Activated naive CD4-positive, alpha-beta T cell treated with anti-CD3 and anti-CD28 coated beads, Interleukin-2, amount 10 ng/mL, durations not matched to agents 7 days and 5 days (primary cell): ENCODE data around the gene CSNK2A3.

Experiments
- CTCF ChIA-PET: fragments of 350-600 bp; sonication (Branson Sonifier 250); formaldehyde crosslinking; loops from one replicate; lab custom pipeline; 2021; ENCODE audit warnings: antibody characterized with exemption; lab: Charles Lee
- DNase-seq: peaks from one replicate; pipeline ENCODE4 v3.0.0-alpha.2; 2020
- H3K27ac Mint-ChIP-seq: one replicate; pipeline ENCODE4 v1.8.0; 2021; ENCODE audit warnings: mild to moderate bottlenecking, moderate library complexity, mixed read lengths
- H3K27me3 Mint-ChIP-seq: one replicate; pipeline ENCODE4 v1.8.0; 2021; ENCODE audit warnings: mild to moderate bottlenecking, mixed read lengths
- H3K36me3 Mint-ChIP-seq: one replicate; pipeline ENCODE4 v1.8.0; 2021; ENCODE audit warnings: mixed read lengths
- H3K4me1 Mint-ChIP-seq: one replicate; pipeline ENCODE4 v1.8.0; 2021; ENCODE audit warnings: mixed read lengths
- H3K4me3 Mint-ChIP-seq: one replicate; pipeline ENCODE4 v1.8.0; 2021; ENCODE audit warnings: mild to moderate bottlenecking, moderate library complexity, mixed read lengths
- H3K9me3 Mint-ChIP-seq: one replicate; pipeline ENCODE4 v1.8.0; 2021; ENCODE audit warnings: mixed read lengths

CSNK2A3 gene

GRCh38 chr11:11336664-11337063 lies 16.4 kb downstream of the CSNK2A3 start:
- Mint-ChIP-seq H3K4me3 (no peak overlapping the region), H3K4me1 (no peaks in the 10 kb centered on the region), H3K27ac (no peak overlapping the region), H3K9me3 (no peaks in the 10 kb centered on the region), H3K36me3 (no peaks in the 10 kb centered on the region), H3K27me3 (peaks cover 11% of the 10 kb centered on the region)
- DNase-seq: no peak
- CTCF ChIA-PET: no interaction called here

- CTCF ChIA-PET: no interaction called here
- no peaks in the 10 kb centered on the region for H3K36me3 Mint-ChIP-seq
- no peak for DNase-seq
- H3K4me1 Mint-ChIP-seq: no peaks in the 10 kb centered on the region
- no peak overlapping the region for H3K4me3 Mint-ChIP-seq
- H3K9me3 Mint-ChIP-seq: no peaks in the 10 kb centered on the region
- H3K27ac Mint-ChIP-seq: no peak overlapping the region
- peaks cover 11% of the 10 kb centered on the region for H3K27me3 Mint-ChIP-seq
These were observed 18.0 kb downstream of the CSNK2A3 start for GRCh38 chr11:11335043-11335442.

GRCh38 chr11:11334607-11335006 lies 18.4 kb downstream of the CSNK2A3 start:
- CTCF ChIA-PET: no interaction called here
- no peak for DNase-seq
- Mint-ChIP-seq H3K4me1 (no peaks in the 10 kb centered on the region), H3K27me3 (peaks cover 11% of the 10 kb centered on the region), H3K27ac (no peak overlapping the region), H3K36me3 (no peaks in the 10 kb centered on the region), H3K4me3 (no peak overlapping the region), H3K9me3 (no peaks in the 10 kb centered on the region)

GRCh38 chr11:11332141-11332710 lies 20.8 kb downstream of the CSNK2A3 start:
- H3K36me3 Mint-ChIP-seq: no peaks in the 10 kb centered on the region
- no peak overlapping the region for H3K4me3 Mint-ChIP-seq
- H3K9me3 Mint-ChIP-seq: no peaks in the 10 kb centered on the region
- H3K4me1 Mint-ChIP-seq: no peaks in the 10 kb centered on the region
- no peak for DNase-seq
- no peak overlapping the region for H3K27ac Mint-ChIP-seq
- CTCF ChIA-PET: no interaction called here
- peaks cover 5% of the 10 kb centered on the region for H3K27me3 Mint-ChIP-seq

- peaks cover 5% of the 10 kb centered on the region for H3K27me3 Mint-ChIP-seq
- H3K27ac Mint-ChIP-seq: no peak overlapping the region
- CTCF ChIA-PET: no interaction called here
These were observed 23.8 kb downstream of the CSNK2A3 start for GRCh38 chr11:11329062-11329806.

GRCh38 chr11:11324090-11324489 lies 29.0 kb downstream of the CSNK2A3 start:
- Mint-ChIP-seq H3K4me1 (no peaks in the 10 kb centered on the region), H3K27me3 (peaks cover 3% of the 10 kb centered on the region), H3K4me3 (no peak overlapping the region), H3K27ac (no peak overlapping the region), H3K9me3 (no peaks in the 10 kb centered on the region), H3K36me3 (no peaks in the 10 kb centered on the region)
- no peak for DNase-seq
- CTCF ChIA-PET: no interaction called here

More at GRCh38 chr11:11329062-11329806, 23.8 kb downstream of the CSNK2A3 start:
- Mint-ChIP-seq H3K4me3 (no peak overlapping the region), H3K4me1 (no peaks in the 10 kb centered on the region), H3K36me3 (no peaks in the 10 kb centered on the region), H3K9me3 (no peaks in the 10 kb centered on the region)
- no peak for DNase-seq

GRCh38 chr11:11322101-11322500 lies 30.9 kb downstream of the CSNK2A3 start:
- H3K27ac Mint-ChIP-seq: no peak overlapping the region
- no peaks in the 10 kb centered on the region for H3K9me3 Mint-ChIP-seq
- CTCF ChIA-PET: no interaction called here
- no peaks in the 10 kb centered on the region for H3K36me3 Mint-ChIP-seq
- H3K4me1 Mint-ChIP-seq: no peaks in the 10 kb centered on the region
- DNase-seq: no peak
- peaks cover 3% of the 10 kb centered on the region for H3K27me3 Mint-ChIP-seq
- H3K4me3 Mint-ChIP-seq: no peak overlapping the region

- Mint-ChIP-seq H3K27ac (no peak overlapping the region), H3K27me3 (peaks cover 3% of the 10 kb centered on the region)
These were observed 32.2 kb downstream of the CSNK2A3 start for GRCh38 chr11:11320825-11321224.

GRCh38 chr11:11318961-11319360 lies 34.1 kb downstream of the CSNK2A3 start:
- Mint-ChIP-seq H3K4me1 (no peaks in the 10 kb centered on the region), H3K9me3 (no peaks in the 10 kb centered on the region), H3K27me3 (peaks cover 3% of the 10 kb centered on the region), H3K27ac (no peak overlapping the region), H3K4me3 (no peak overlapping the region), H3K36me3 (no peaks in the 10 kb centered on the region)
- CTCF ChIA-PET: no interaction called here
- DNase-seq: no peak

More at GRCh38 chr11:11320825-11321224, 32.2 kb downstream of the CSNK2A3 start:
- no peaks in the 10 kb centered on the region for H3K36me3 Mint-ChIP-seq
- H3K9me3 Mint-ChIP-seq: no peaks in the 10 kb centered on the region
- CTCF ChIA-PET: no interaction called here
- DNase-seq: no peak
- no peaks in the 10 kb centered on the region for H3K4me1 Mint-ChIP-seq
- H3K4me3 Mint-ChIP-seq: no peak overlapping the region

GRCh38 chr11:11318461-11318860 lies 34.6 kb downstream of the CSNK2A3 start:
- Mint-ChIP-seq H3K4me1 (no peaks in the 10 kb centered on the region), H3K9me3 (no peaks in the 10 kb centered on the region), H3K27me3 (peaks cover 3% of the 10 kb centered on the region), H3K4me3 (no peak overlapping the region), H3K27ac (no peak overlapping the region), H3K36me3 (no peaks in the 10 kb centered on the region)
- CTCF ChIA-PET: no interaction called here
- DNase-seq: no peak

GRCh38 chr11:11316651-11317230 lies 36.3 kb downstream of the CSNK2A3 start:
- Mint-ChIP-seq H3K9me3 (no peaks in the 10 kb centered on the region), H3K4me3 (no peak overlapping the region), H3K27ac (no peak overlapping the region), H3K36me3 (no peaks in the 10 kb centered on the region), H3K4me1 (no peaks in the 10 kb centered on the region), H3K27me3 (peaks cover 3% of the 10 kb centered on the region)
- CTCF ChIA-PET: interaction anchor here (0.6 kb wide), 1 partner anchor 713 kb away, joined by 3 read pairs; no protein-coding TSS in a partner anchor
- no peak for DNase-seq

- Mint-ChIP-seq H3K4me3 (no peak overlapping the region), H3K27ac (no peak overlapping the region)
- no peak for DNase-seq
These were observed 39.0 kb downstream of the CSNK2A3 start for GRCh38 chr11:11313902-11314692.

GRCh38 chr11:11313426-11313825 lies 39.6 kb downstream of the CSNK2A3 start:
- Mint-ChIP-seq H3K27ac (no peak overlapping the region), H3K27me3 (no peaks in the 10 kb centered on the region), H3K4me1 (peaks cover 8% of the 10 kb centered on the region), H3K4me3 (no peak overlapping the region), H3K9me3 (peaks cover 7% of the 10 kb centered on the region), H3K36me3 (no peaks in the 10 kb centered on the region)
- no peak for DNase-seq
- CTCF ChIA-PET: no interaction called here

More at GRCh38 chr11:11313902-11314692, 39.0 kb downstream of the CSNK2A3 start:
- Mint-ChIP-seq H3K4me1 (peaks cover 8% of the 10 kb centered on the region), H3K36me3 (no peaks in the 10 kb centered on the region), H3K27me3 (no peaks in the 10 kb centered on the region), H3K9me3 (peaks cover 7% of the 10 kb centered on the region)
- CTCF ChIA-PET: interaction anchor here (0.6 kb wide), 1 partner anchor 107 kb away, joined by 3 read pairs; no protein-coding TSS in a partner anchor

GRCh38 chr11:11312738-11313137 lies 40.3 kb downstream of the CSNK2A3 start:
- no peak overlapping the region for H3K27ac Mint-ChIP-seq
- CTCF ChIA-PET: no interaction called here

More at GRCh38 chr11:11312738-11313137, 40.3 kb downstream of the CSNK2A3 start:
- Mint-ChIP-seq H3K9me3 (peaks cover 7% of the 10 kb centered on the region), H3K27me3 (no peaks in the 10 kb centered on the region), H3K36me3 (no peaks in the 10 kb centered on the region), H3K4me1 (peaks cover 8% of the 10 kb centered on the region), H3K4me3 (no peak overlapping the region)
- DNase-seq: no peak
